Measurements from ENCODE around the gene KDM6B.

The KDM6B gene

DNA sequence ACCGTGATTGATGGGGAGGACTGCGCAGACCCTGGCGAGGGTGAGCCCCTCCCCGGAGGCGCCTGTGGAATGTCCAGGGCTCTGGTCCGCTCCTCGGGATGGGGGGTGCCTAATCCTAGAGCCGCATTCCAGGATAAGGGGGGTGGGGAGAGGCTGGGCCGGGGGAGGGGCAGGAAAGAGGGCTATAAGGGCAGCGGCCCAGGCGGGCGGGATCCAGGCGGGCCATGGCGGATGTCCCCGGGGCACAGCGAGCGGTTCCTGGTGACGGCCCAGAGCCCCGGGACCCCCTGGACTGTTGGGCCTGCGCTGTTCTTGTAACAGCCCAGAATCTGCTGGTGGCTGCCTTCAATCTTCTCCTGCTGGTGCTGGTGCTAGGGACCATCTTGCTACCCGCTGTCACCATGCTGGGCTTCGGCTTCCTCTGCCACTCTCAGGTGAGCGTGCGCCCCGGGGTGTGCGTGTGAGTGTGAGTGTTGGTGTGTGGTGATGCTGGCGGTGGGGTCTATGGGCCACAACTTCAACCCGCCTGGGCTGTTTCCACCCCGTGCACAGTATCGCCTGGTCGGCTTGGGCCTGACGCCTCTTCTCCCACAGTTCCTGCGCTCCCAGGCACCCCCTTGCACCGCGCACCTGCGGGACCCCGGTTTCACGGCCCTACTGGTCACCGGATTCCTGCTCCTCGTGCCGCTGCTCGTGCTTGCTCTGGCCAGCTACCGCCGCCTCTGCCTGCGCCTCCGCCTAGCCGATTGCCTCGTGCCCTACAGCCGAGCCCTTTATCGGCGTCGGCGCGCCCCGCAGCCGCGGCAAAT, 21.0 kb downstream of the KDM6B start, which contains the start of gene TMEM88:
Gene TMEM88, plus strand, starts transcription at position 216 of the 809 bp plus-strand sequence. Its CDS starts 9 bp downstream, at position 225.
- Histone ChIP-seq H3K4me1 (ENCODE audit: control insufficient read depth, insufficient read depth, low read length) (peaks cover 8% of the 10 kb centered on the region; the same call in 1 of the 2 replicates), H3K9me3 (ENCODE audit: control insufficient read depth, insufficient read depth, low read depth, low read length) (no peaks in the 10 kb centered on the region), H3K27ac (ENCODE audit: extremely low read depth, low read depth, low read length) (no peak within 1 kb of the TSS), H3K4me3 (ENCODE audit: low read depth, low read length) (no peak within 1 kb of the TSS), H3K36me3 (ENCODE audit: control insufficient read depth in 2 of 2, insufficient read depth in 1 of 2, low read length in 2 of 2) (peaks cover 12 to 55% of the 10 kb centered on the region in 2 experiments)
- ChIA-PET CTCF (interaction anchor here (2.4 to 2.8 kb wide), 2 partner anchors 33 to 111 kb away, joined by 22 to 29 read pairs; no protein-coding TSS in a partner anchor), POLR2A (interaction anchor here (0.6 to 3.2 kb wide), 5 partner anchors 13 to 111 kb away, joined by 3 to 110 read pairs (median 4); partner anchors contain the start of gene KDM6B)
- peak; percentile 48 for TF ChIP-seq ZNF341 (tag by site-specific recombination; IDR thresholded peaks at IDR 0.05; ENCODE audit: low read depth)
- TF ChIP-seq ZNF37A (tag by site-specific recombination; IDR thresholded peaks at IDR 0.05), result no peak
- no peak for TF ChIP-seq ZBTB7A (tag by site-specific recombination; IDR thresholded peaks at IDR 0.05; ENCODE audit: low read depth)
- TF ChIP-seq SCRT1 (tag by site-specific recombination; IDR thresholded peaks at IDR 0.05; ENCODE audit: borderline replicate concordance), result no peak
- no peak for TF ChIP-seq ZNF24 (tag by site-specific recombination; IDR thresholded peaks at IDR 0.05)
- no peak for TF ChIP-seq ZNF266 (tag by site-specific recombination; IDR thresholded peaks at IDR 0.05; ENCODE audit: low read depth)
- TF ChIP-seq, protein P1, sequence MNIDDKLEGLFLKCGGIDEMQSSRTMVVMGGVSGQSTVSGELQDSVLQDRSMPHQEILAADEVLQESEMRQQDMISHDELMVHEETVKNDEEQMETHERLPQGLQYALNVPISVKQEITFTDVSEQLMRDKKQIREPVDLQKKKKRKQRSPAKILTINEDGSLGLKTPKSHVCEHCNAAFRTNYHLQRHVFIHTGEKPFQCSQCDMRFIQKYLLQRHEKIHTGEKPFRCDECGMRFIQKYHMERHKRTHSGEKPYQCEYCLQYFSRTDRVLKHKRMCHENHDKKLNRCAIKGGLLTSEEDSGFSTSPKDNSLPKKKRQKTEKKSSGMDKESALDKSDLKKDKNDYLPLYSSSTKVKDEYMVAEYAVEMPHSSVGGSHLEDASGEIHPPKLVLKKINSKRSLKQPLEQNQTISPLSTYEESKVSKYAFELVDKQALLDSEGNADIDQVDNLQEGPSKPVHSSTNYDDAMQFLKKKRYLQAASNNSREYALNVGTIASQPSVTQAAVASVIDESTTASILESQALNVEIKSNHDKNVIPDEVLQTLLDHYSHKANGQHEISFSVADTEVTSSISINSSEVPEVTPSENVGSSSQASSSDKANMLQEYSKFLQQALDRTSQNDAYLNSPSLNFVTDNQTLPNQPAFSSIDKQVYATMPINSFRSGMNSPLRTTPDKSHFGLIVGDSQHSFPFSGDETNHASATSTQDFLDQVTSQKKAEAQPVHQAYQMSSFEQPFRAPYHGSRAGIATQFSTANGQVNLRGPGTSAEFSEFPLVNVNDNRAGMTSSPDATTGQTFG (tag by site-specific recombination; IDR thresholded peaks at IDR 0.05; ENCODE audit: borderline replicate concordance), result no peak
- TF ChIP-seq, protein P2, sequence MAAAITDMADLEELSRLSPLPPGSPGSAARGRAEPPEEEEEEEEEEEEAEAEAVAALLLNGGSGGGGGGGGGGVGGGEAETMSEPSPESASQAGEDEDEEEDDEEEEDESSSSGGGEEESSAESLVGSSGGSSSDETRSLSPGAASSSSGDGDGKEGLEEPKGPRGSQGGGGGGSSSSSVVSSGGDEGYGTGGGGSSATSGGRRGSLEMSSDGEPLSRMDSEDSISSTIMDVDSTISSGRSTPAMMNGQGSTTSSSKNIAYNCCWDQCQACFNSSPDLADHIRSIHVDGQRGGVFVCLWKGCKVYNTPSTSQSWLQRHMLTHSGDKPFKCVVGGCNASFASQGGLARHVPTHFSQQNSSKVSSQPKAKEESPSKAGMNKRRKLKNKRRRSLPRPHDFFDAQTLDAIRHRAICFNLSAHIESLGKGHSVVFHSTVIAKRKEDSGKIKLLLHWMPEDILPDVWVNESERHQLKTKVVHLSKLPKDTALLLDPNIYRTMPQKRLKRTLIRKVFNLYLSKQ (tag by site-specific recombination; IDR thresholded peaks at IDR 0.05; ENCODE audit: borderline replicate concordance), result no peak
- TF ChIP-seq, protein P3, sequence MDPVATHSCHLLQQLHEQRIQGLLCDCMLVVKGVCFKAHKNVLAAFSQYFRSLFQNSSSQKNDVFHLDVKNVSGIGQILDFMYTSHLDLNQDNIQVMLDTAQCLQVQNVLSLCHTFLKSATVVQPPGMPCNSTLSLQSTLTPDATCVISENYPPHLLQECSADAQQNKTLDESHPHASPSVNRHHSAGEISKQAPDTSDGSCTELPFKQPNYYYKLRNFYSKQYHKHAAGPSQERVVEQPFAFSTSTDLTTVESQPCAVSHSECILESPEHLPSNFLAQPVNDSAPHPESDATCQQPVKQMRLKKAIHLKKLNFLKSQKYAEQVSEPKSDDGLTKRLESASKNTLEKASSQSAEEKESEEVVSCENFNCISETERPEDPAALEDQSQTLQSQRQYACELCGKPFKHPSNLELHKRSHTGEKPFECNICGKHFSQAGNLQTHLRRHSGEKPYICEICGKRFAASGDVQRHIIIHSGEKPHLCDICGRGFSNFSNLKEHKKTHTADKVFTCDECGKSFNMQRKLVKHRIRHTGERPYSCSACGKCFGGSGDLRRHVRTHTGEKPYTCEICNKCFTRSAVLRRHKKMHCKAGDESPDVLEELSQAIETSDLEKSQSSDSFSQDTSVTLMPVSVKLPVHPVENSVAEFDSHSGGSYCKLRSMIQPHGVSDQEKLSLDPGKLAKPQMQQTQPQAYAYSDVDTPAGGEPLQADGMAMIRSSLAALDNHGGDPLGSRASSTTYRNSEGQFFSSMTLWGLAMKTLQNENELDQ (tag by site-specific recombination; IDR thresholded peaks at IDR 0.05; ENCODE audit: low read depth), result no peak
- TF ChIP-seq GLIS2 (tag by site-specific recombination; IDR thresholded peaks at IDR 0.05), result 0 out of 2 replicates have a peak, but pooled peaks have one; percentile 21
- TF ChIP-seq, protein P4, sequence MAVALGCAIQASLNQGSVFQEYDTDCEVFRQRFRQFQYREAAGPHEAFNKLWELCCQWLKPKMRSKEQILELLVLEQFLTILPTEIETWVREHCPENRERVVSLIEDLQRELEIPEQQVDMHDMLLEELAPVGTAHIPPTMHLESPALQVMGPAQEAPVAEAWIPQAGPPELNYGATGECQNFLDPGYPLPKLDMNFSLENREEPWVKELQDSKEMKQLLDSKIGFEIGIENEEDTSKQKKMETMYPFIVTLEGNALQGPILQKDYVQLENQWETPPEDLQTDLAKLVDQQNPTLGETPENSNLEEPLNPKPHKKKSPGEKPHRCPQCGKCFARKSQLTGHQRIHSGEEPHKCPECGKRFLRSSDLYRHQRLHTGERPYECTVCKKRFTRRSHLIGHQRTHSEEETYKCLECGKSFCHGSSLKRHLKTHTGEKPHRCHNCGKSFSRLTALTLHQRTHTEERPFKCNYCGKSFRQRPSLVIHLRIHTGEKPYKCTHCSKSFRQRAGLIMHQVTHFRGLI (tag by site-specific recombination; IDR thresholded peaks at IDR 0.05), result no peak
- TF ChIP-seq ZNF561 (tag by site-specific recombination; IDR thresholded peaks at IDR 0.05; ENCODE audit: borderline replicate concordance), result no peak
- TF ChIP-seq ZNF175 (tag by site-specific recombination; IDR thresholded peaks at IDR 0.05), result no peak
- no peak for TF ChIP-seq OSR2 (tag by site-specific recombination; IDR thresholded peaks at IDR 0.05)

DNA sequence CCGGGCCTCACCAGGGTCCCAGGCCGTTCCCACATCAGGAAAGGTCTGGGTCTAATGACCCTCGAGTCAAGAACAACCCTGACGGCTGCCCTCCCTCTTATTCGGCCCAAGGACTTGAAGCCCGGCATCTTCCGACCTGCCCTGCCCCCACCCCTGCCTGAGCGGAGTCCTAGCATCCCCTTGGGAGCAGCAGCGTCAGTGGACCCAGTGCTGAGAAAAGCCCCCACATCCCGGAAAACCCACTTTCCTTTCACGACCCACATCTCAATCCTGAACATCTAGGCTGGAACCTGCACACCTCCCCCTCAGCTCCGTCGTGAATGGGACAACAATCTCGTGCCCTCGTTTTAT, 21.6 kb downstream of the KDM6B start:
- ChIA-PET CTCF (interaction anchor here (0.7 to 2.8 kb wide), 5 partner anchors 11 to 130 kb away, joined by 3 to 29 read pairs (median 12); no protein-coding TSS in a partner anchor), POLR2A (interaction anchor here (0.6 to 3.2 kb wide), 7 partner anchors 13 to 112 kb away, joined by 3 to 110 read pairs (median 5); partner anchors contain the start of genes KDM6B and RNF227)
- no peaks in the 10 kb centered on the region for H3K9me3 ChIP-seq (ENCODE audit: control insufficient read depth, insufficient read depth, low read depth, low read length)
- TF ChIP-seq ZNF501 (tag by site-specific recombination; IDR thresholded peaks at IDR 0.05), result no peak
- 0 out of 2 replicates have a peak, but pooled peaks have one; percentile 16 for TF ChIP-seq MYNN (tag by site-specific recombination; IDR thresholded peaks at IDR 0.05; ENCODE audit: borderline replicate concordance)
- no peak for TF ChIP-seq ZNF391 (tag by site-specific recombination; IDR thresholded peaks at IDR 0.05; ENCODE audit: borderline replicate concordance, low read depth)
- no peak for TF ChIP-seq BCL11A (tag by site-specific recombination; IDR thresholded peaks at IDR 0.05; ENCODE audit: low read depth)
- no peak overlapping the region for H3K27ac ChIP-seq (ENCODE audit: extremely low read depth, low read depth, low read length)
- peaks cover 8% of the 10 kb centered on the region; the same call in 1 of the 2 replicates for H3K4me1 ChIP-seq (ENCODE audit: control insufficient read depth, insufficient read depth, low read length)
- H3K36me3 ChIP-seq (ENCODE audit: control insufficient read depth in 2 of 2, insufficient read depth in 1 of 2, low read length in 2 of 2), result peaks cover 16 to 55% of the 10 kb centered on the region in 2 experiments
- no peak overlapping the region for H3K4me3 ChIP-seq (ENCODE audit: low read depth, low read length)
